Fibroblast of skin of right quadriceps (primary cell): ENCODE results near the gene TOMM40L.

Experiments
- DNase-seq: peaks from one replicate; pipeline ENCODE4 v3.0.0-alpha.2; 2013

TOMM40L gene

GRCh38 chr1:161197560-161198193 is 28.2 kb upstream of the TOMM40L start:
- no peak for DNase-seq

- DNase-seq: peak; percentile 24
Measured at GRCh38 chr1:161198194-161198896, 27.5 kb upstream of the TOMM40L start.

GRCh38 chr1:161198897-161199431 is 26.9 kb upstream of the TOMM40L start, which contains the start of gene ADAMTS4:
ADAMTS4 (minus strand) TSS chr1:161199054; CDS start chr1:161198627, 427 bp downstream.
- DNase-seq: peak; percentile 97

- peak; percentile 28 for DNase-seq
Measured at GRCh38 chr1:161199506-161200139, 26.2 kb upstream of the TOMM40L start.

GRCh38 chr1:161200421-161200991 is 25.4 kb upstream of the TOMM40L start:
- no peak for DNase-seq

- DNase-seq: peak; percentile 28
Measured at GRCh38 chr1:161200992-161201835, 24.6 kb upstream of the TOMM40L start.

- DNase-seq: peak; percentile 99
Measured at GRCh38 chr1:161201836-161202712, 23.8 kb upstream of the TOMM40L start, which contains the start of gene NDUFS2. NDUFS2 (plus strand) TSS chr1:161202367; CDS start chr1:161202386, 19 bp downstream.

GRCh38 chr1:161206411-161207140 is 19.3 kb upstream of the TOMM40L start:
- no peak for DNase-seq

- DNase-seq: no peak
Measured at GRCh38 chr1:161207173-161207572, 18.7 kb upstream of the TOMM40L start.

GRCh38 chr1:161209790-161210409 is 16.0 kb upstream of the TOMM40L start:
- peak; percentile 64 for DNase-seq

GRCh38 chr1:161214369-161214768 is 11.5 kb upstream of the TOMM40L start:
- DNase-seq: no peak

- no peak for DNase-seq
Measured at GRCh38 chr1:161215076-161215475, 10.8 kb upstream of the TOMM40L start, which contains the start of gene FCER1G. FCER1G (plus strand) TSS chr1:161215295; CDS start chr1:161215322, 27 bp downstream.

GRCh38 chr1:161216945-161217712 is 8.7 kb upstream of the TOMM40L start:
- peak; percentile 50 for DNase-seq

GRCh38 chr1:161217831-161218230 is 8.0 kb upstream of the TOMM40L start:
- DNase-seq: no peak

- no peak for DNase-seq
Measured at GRCh38 chr1:161218301-161219077, 7.4 kb upstream of the TOMM40L start.

GRCh38 chr1:161219078-161219892 is 6.6 kb upstream of the TOMM40L start:
- DNase-seq: no peak

- no peak for DNase-seq
Measured at GRCh38 chr1:161220002-161220401, 5.9 kb upstream of the TOMM40L start.
